T47D (cell line): Measurements from ENCODE around the gene BPIFB1.
A peak's percentile ranks its signal among the peaks of the same experiment; 100 is the strongest.

Experiments
- DNase-seq, 2 experiments: peaks; one replicate each; pipeline versions ENCODE4 v3.0.0 to v3.0.0-alpha.2; 2011 to 2012; ENCODE audit warnings: low read depth in 1 of 2, low spot score in 1 of 2
- JUND ChIP-seq: IDR thresholded peaks from 2 replicates; pipeline ENCODE4 v1.6.1; 2012; ENCODE audit warnings: low read depth
- in situ Hi-C: cut with HindIII; loops from 2 replicates; pipeline ENCODE4 v1.10.0; 2016; ENCODE audit warnings: low sequenced_read_pairs, low pct_unique_long_range_greater_than_20kb

BPIFB1 gene

DNA sequence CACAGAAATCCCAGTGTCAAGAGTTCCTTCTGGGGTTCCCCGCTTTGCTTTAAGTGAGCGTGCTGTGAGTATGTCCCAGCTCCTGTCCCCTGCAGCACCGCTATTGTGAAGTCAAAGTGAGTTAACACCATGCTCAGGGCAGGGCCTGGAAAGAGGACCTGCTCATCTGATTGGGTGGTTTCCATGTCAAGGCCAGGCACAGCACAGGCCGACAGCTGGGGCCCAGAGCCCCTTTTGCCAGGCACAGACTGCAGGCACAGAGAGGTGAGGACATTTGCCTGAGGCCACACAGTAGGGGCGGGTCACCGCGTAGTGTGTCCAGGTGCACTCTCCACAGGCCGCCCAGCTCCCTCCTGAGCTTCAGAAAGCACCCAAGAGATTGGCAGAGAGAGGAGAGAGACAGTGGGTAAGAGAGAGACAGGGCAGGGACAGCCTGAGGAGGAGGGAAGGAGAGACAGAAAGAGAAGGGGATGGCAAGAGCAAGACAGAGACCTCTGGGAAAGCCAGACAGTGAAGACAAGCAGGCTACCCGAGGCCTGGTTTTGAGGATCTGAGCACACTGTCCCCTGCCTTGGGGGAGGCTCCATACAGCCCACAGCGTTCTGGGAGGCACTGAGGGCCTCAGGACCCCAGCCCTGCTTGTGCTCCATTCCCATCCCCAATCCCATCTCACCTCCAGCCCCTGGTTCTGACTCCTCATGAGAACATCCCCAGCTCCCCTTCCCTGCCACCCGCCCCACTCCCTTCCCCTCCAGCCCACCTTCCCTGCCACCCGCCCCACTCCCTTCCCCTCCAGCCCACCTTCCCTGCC is 6.5 kb upstream of the BPIFB1 start:
- in situ Hi-C loops = no loop called here
- no peak for DNase-seq
- no peak for TF ChIP-seq JUND

- TF ChIP-seq JUND = no peak
- DNase-seq = peak in 1 of 2 experiments; percentile 55
- in situ Hi-C loops = no loop called here
These were observed 5.3 kb upstream of the BPIFB1 start for GRCh38 chr20:33277471-33278441.

- DNase-seq = no peak
- in situ Hi-C loops = no loop called here
- no peak for TF ChIP-seq JUND
These were observed 4.3 kb upstream of the BPIFB1 start for GRCh38 chr20:33278700-33279099.

- DNase-seq = peak in 1 of 2 experiments; percentile 22
- in situ Hi-C loops = no loop called here
- no peak for TF ChIP-seq JUND
These were observed 3.6 kb upstream of the BPIFB1 start for GRCh38 chr20:33279261-33279910.

- DNase-seq = no peak
- no peak for TF ChIP-seq JUND
- in situ Hi-C loops = no loop called here
These were observed 2.9 kb upstream of the BPIFB1 start for GRCh38 chr20:33280000-33280680.

DNA sequence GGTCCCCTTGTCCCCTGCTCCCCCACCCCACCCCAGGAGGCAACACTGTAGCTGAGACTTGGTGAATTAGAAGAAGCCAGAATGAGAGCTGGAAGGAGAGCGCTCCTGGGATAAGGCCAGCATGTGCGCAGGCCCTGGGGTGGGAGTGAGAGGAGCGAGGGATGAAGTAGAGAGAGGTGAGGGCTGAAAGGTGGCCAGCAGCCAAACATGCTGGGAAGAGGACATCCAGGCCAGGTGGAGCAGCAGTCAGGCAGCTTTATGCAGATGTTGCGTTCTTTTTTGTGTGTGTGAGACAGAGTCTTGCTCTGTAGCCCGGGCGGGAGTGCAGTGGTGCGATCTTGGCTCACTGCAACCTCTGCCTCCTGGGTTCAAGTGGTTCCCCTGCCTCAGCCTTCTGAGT is 2.2 kb upstream of the BPIFB1 start:
- no peak for TF ChIP-seq JUND
- in situ Hi-C loops = no loop called here
- DNase-seq = no peak

- DNase-seq = no peak
- no peak for TF ChIP-seq JUND
- in situ Hi-C loops = no loop called here
These were observed 1.4 kb upstream of the BPIFB1 start for GRCh38 chr20:33281550-33282146.

GRCh38 chr20:33282196-33282934 is 649 bp upstream of the BPIFB1 start:
- no peak for DNase-seq
- in situ Hi-C loops = no loop called here
- TF ChIP-seq JUND = no peak

GRCh38 chr20:33284284-33284683 is 1.3 kb downstream of the BPIFB1 start:
- DNase-seq = no peak
- in situ Hi-C loops = no loop called here
- no peak for TF ChIP-seq JUND

- in situ Hi-C loops = no loop called here
- no peak for TF ChIP-seq JUND
- no peak for DNase-seq
These were observed 1.9 kb downstream of the BPIFB1 start for GRCh38 chr20:33284937-33285336.

DNA sequence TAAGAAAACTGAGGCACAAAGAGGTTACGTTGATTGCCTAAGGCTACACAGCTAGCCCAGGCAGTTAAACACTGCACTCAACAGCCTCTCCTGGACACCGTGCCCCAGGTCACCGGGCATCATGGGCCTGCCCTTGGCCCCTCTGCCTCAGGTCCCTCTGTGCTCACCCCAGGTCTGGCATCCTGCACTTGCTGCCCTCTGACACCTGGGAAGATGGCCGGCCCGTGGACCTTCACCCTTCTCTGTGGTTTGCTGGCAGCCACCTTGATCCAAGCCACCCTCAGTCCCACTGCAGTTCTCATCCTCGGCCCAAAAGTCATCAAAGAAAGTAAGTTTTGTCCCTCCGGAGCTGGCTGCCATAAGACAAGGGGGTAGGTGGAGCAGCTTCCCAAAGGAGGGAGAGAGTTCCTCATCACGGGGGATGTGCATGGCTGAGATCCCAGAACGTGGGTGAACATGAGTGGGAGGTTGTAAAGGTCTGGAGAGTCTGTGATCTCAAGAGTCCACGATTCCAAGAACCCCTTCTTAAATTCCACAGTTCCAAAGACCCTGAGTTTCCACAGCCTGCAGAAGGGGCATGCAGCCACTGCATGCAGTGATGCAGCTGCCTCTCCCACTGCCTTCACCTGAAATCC is 3.0 kb downstream of the BPIFB1 start:
- DNase-seq = no peak
- in situ Hi-C loops = no loop called here
- no peak for TF ChIP-seq JUND
